Stimulated activated CD4-positive, alpha-beta T cell treated with anti-CD3 and anti-CD28 coated beads, Interleukin-1b, Interleukin-23, amount 100 ng/mL, for 4 hours (primary cell): Measurements from ENCODE around the gene TSPAN12.

Experiments
- DNase-seq, 2 donors: peaks; one replicate each; pipeline ENCODE4 v3.0.0-alpha.2; 2020; ENCODE audit warnings: low read depth in 2 of 2

The TSPAN12 gene

GRCh38 chr7:120843109-120843508 is 14.8 kb downstream of the TSPAN12 start:
- no peak for DNase-seq

GRCh38 chr7:120842121-120842621 is 15.8 kb downstream of the TSPAN12 start:
- DNase-seq: no peak

GRCh38 chr7:120841608-120842007 is 16.3 kb downstream of the TSPAN12 start:
- DNase-seq: no peak

- no peak for DNase-seq
Measured at GRCh38 chr7:120838281-120838682, 19.7 kb downstream of the TSPAN12 start.

GRCh38 chr7:120837599-120837998 is 20.3 kb downstream of the TSPAN12 start:
- no peak for DNase-seq

- no peak for DNase-seq
Measured at GRCh38 chr7:120836556-120837115, 21.3 kb downstream of the TSPAN12 start.

GRCh38 chr7:120834726-120835125 is 23.2 kb downstream of the TSPAN12 start:
- DNase-seq: no peak

- no peak for DNase-seq
Measured at GRCh38 chr7:120833546-120833945, 24.4 kb downstream of the TSPAN12 start.

- DNase-seq: no peak
Measured at GRCh38 chr7:120832803-120833202, 25.1 kb downstream of the TSPAN12 start.

- DNase-seq: no peak
Measured at GRCh38 chr7:120831260-120831659, 26.7 kb downstream of the TSPAN12 start.

GRCh38 chr7:120829487-120829886 is 28.5 kb downstream of the TSPAN12 start:
- DNase-seq: no peak

GRCh38 chr7:120828528-120828927 is 29.4 kb downstream of the TSPAN12 start:
- DNase-seq: no peak

- DNase-seq: no peak
Measured at GRCh38 chr7:120827371-120828118, 30.4 kb downstream of the TSPAN12 start.

GRCh38 chr7:120825576-120825975 is 32.4 kb downstream of the TSPAN12 start:
- no peak for DNase-seq

GRCh38 chr7:120825152-120825551 is 32.8 kb downstream of the TSPAN12 start:
- DNase-seq: no peak

GRCh38 chr7:120819861-120820260 is 38.1 kb downstream of the TSPAN12 start:
- no peak for DNase-seq

- DNase-seq: no peak
Measured at GRCh38 chr7:120817851-120818250, 40.1 kb downstream of the TSPAN12 start.

GRCh38 chr7:120814253-120814939 is 43.5 kb downstream of the TSPAN12 start:
- no peak for DNase-seq

- no peak for DNase-seq
Measured at GRCh38 chr7:120813546-120814252, 44.2 kb downstream of the TSPAN12 start.

GRCh38 chr7:120813089-120813488 is 44.9 kb downstream of the TSPAN12 start:
- DNase-seq: no peak

- DNase-seq: no peak
Measured at GRCh38 chr7:120809260-120809659, 48.7 kb downstream of the TSPAN12 start.

GRCh38 chr7:120807390-120807789 is 50.6 kb downstream of the TSPAN12 start:
- no peak for DNase-seq
